ENCODE results near the gene IQSEC2.

DNA sequence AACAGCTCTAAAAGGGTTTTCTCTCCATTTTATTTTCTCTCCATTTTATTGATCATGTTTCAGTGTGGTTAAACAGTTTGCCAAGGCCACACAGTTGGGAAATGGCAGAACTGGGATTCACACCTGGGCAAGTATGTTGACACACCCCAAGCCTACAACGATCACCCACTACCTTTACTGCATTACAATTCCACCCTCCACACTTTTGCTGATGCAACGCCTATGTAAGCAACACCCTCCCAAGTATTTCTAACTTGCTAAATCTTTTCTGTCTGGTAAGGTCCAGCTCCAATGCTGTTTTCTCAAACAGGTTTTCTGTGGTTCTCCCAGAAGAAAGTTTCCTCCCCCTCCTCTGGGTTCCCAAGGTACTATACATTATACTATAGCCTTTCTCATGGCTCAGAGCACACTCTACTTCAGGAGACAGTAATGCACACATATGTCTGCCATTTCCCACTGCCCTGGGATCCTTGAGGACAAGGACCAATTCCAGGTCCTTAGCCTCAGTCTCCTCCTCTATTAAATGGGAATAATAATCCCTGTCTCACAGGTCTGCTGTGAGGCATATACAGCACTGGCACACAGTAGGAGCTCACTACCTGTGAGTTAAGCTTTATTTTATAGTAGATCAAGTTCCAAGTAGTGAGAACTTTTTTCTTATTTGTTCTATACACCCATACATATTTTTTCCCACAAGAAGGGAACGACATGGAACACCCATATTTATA lies 27.9 kb downstream of the IQSEC2 start:
- TF ChIP-seq POLR2A (IDR thresholded peaks at IDR 0.05): no peak
- TF ChIP-seq, protein P1, sequence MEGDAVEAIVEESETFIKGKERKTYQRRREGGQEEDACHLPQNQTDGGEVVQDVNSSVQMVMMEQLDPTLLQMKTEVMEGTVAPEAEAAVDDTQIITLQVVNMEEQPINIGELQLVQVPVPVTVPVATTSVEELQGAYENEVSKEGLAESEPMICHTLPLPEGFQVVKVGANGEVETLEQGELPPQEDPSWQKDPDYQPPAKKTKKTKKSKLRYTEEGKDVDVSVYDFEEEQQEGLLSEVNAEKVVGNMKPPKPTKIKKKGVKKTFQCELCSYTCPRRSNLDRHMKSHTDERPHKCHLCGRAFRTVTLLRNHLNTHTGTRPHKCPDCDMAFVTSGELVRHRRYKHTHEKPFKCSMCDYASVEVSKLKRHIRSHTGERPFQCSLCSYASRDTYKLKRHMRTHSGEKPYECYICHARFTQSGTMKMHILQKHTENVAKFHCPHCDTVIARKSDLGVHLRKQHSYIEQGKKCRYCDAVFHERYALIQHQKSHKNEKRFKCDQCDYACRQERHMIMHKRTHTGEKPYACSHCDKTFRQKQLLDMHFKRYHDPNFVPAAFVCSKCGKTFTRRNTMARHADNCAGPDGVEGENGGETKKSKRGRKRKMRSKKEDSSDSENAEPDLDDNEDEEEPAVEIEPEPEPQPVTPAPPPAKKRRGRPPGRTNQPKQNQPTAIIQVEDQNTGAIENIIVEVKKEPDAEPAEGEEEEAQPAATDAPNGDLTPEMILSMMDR (IDR thresholded peaks at IDR 0.05 in 8 of 11, conservative IDR thresholded peaks at IDR 0.05 in 3 of 11): no peak
